WTC11 (cell line): ENCODE measurements around the gene ZNF74. TPM values are rescaled to one million over a fixed set of nuclear protein-coding genes. Genes with fewer than 3 reads are reported as not detected.

ENCODE experiments used
- ATAC-seq: fragments of 200-7000 bp; cut with Tn5 transposase; 2 replicates; pipeline ENCODE4 v1.10.0; 2021; ENCODE audit warnings: mild to moderate bottlenecking, moderate library complexity
- CTCF ChIA-PET: fragments of 300-600 bp; sonication (Branson Sonifier 250); formaldehyde crosslinking; loops from one replicate; lab custom pipeline; 2021; ENCODE audit warnings: antibody characterized with exemption; lab: Charles Lee
- POLR2A ChIA-PET: fragments of 350-600 bp; sonication (Branson Sonifier 250); formaldehyde crosslinking; loops from one replicate; lab custom pipeline; 2021; ENCODE audit warnings: antibody characterized with exemption; lab: Charles Lee
- DNase-seq: peaks from one replicate; pipeline ENCODE4 v3.0.0; 2021; ENCODE audit warnings: low spot score
- H3K27ac Mint-ChIP-seq: 2 replicates; pipeline ENCODE4 v1.8.0; 2021; ENCODE audit warnings: mixed read lengths
- H3K27me3 Mint-ChIP-seq: 2 replicates; pipeline ENCODE4 v1.8.0; 2021; ENCODE audit warnings: low read depth, mild to moderate bottlenecking, moderate library complexity, mixed read lengths
- H3K36me3 Mint-ChIP-seq: 2 replicates; pipeline ENCODE4 v1.8.0; 2021; ENCODE audit warnings: mixed read lengths
- H3K4me1 Mint-ChIP-seq: 2 replicates; pipeline ENCODE4 v1.8.0; 2022; ENCODE audit warnings: mixed read lengths
- H3K4me3 Mint-ChIP-seq: 2 replicates; pipeline ENCODE4 v1.8.0; 2021; ENCODE audit warnings: mild to moderate bottlenecking, moderate library complexity, mixed read lengths
- H3K9me3 Mint-ChIP-seq: 2 replicates; pipeline ENCODE4 v1.8.0; 2021; ENCODE audit warnings: mixed read lengths
- ATF6 ChIP-seq: sonication (generic); formaldehyde crosslinking; IDR thresholded peaks from 2 replicates; pipeline ENCODE4 v1.8.1; 2023; ENCODE audit warnings: mild to moderate bottlenecking, missing genetic modification reagents
- CBFB ChIP-seq: sonication (generic); formaldehyde crosslinking; IDR thresholded peaks from 2 replicates; pipeline ENCODE4 v1.8.1; 2022; ENCODE audit warnings: mild to moderate bottlenecking, low read depth, missing genetic modification reagents
- CTCF ChIP-seq: fragments of 200-600 bp; IDR thresholded peaks from 2 replicates; pipeline ENCODE4 v1.8.0; 2022; ENCODE audit warnings: antibody characterized with exemption
- E2F1 ChIP-seq: sonication (generic); formaldehyde crosslinking; IDR thresholded peaks from 2 replicates; pipeline ENCODE4 v1.8.0; 2022; ENCODE audit warnings: mild to moderate bottlenecking, missing genetic modification reagents
- ELF4 ChIP-seq: sonication (generic); formaldehyde crosslinking; IDR thresholded peaks from 2 replicates; pipeline ENCODE4 v1.8.1; 2022; ENCODE audit warnings: low read depth, mild to moderate bottlenecking, moderate library complexity, missing genetic modification reagents
- ETV6 ChIP-seq: sonication (generic); formaldehyde crosslinking; IDR thresholded peaks from 2 replicates; pipeline ENCODE4 v1.8.1; 2022; ENCODE audit warnings: mild to moderate bottlenecking, missing genetic modification reagents
- HMGXB4 ChIP-seq: sonication (generic); formaldehyde crosslinking; IDR thresholded peaks from 2 replicates; pipeline ENCODE4 v1.8.1; 2023; ENCODE audit warnings: mild to moderate bottlenecking, moderate library complexity, missing genetic modification reagents
- IRF1 ChIP-seq: sonication (generic); formaldehyde crosslinking; IDR thresholded peaks from 2 replicates; pipeline ENCODE4 v1.8.0; 2023; ENCODE audit warnings: missing genetic modification reagents
- NR1H2 ChIP-seq: sonication (generic); formaldehyde crosslinking; IDR thresholded peaks from 2 replicates; pipeline ENCODE4 v1.9.0; 2021; ENCODE audit warnings: mild to moderate bottlenecking, moderate library complexity, missing genetic modification reagents
- RORB ChIP-seq: fragments of 250-450 bp; sonication (Bioruptor Pico); IDR thresholded peaks from 2 replicates; pipeline ENCODE4 v1.9.0; 2021; ENCODE audit warnings: mild to moderate bottlenecking
- SOX15 ChIP-seq: fragments of 250-450 bp; sonication (Bioruptor Pico); IDR thresholded peaks from 2 replicates; pipeline ENCODE4 v1.9.0; 2021; ENCODE audit warnings: mild to moderate bottlenecking
- SP1 ChIP-seq: sonication (generic); formaldehyde crosslinking; conservative IDR thresholded peaks from 2 replicates; pipeline ENCODE4 v1.8.1; 2022; ENCODE audit warnings: missing genetic modification reagents
- TEAD4 ChIP-seq: sonication (generic); formaldehyde crosslinking; IDR thresholded peaks from 2 replicates; pipeline ENCODE4 v1.8.0; 2022; ENCODE audit warnings: mild to moderate bottlenecking, missing genetic modification reagents
- USF1 ChIP-seq: sonication (generic); formaldehyde crosslinking; IDR thresholded peaks from 2 replicates; pipeline ENCODE4 v1.8.0; 2022; ENCODE audit warnings: mild to moderate bottlenecking, missing genetic modification reagents
- USF2 ChIP-seq: sonication (generic); formaldehyde crosslinking; IDR thresholded peaks from 2 replicates; pipeline ENCODE4 v1.8.1; 2023; ENCODE audit warnings: mild to moderate bottlenecking, missing genetic modification reagents, moderate library complexity
- ZNF121 ChIP-seq: sonication (generic); formaldehyde crosslinking; IDR thresholded peaks from 2 replicates; pipeline ENCODE4 v1.8.0; 2023; ENCODE audit warnings: missing genetic modification reagents
- ZNF219 ChIP-seq: sonication (generic); formaldehyde crosslinking; IDR thresholded peaks from 2 replicates; pipeline ENCODE4 v1.8.0; 2023; ENCODE audit warnings: missing genetic modification reagents, mild to moderate bottlenecking, borderline replicate concordance
- ZNF281 ChIP-seq: sonication (generic); formaldehyde crosslinking; IDR thresholded peaks from 2 replicates; pipeline ENCODE4 v1.8.0; 2023; ENCODE audit warnings: mild to moderate bottlenecking, missing genetic modification reagents
- ZNF317 ChIP-seq: sonication (generic); formaldehyde crosslinking; IDR thresholded peaks from 2 replicates; pipeline ENCODE4 v1.8.1; 2023; ENCODE audit warnings: low read depth, mild to moderate bottlenecking, moderate library complexity, missing genetic modification reagents, borderline replicate concordance
- ZNF396 ChIP-seq: fragments of 250-450 bp; sonication (Bioruptor Pico); IDR thresholded peaks from 2 replicates; pipeline ENCODE4 v1.8.0; 2021; ENCODE audit warnings: mild to moderate bottlenecking, moderate library complexity, borderline replicate concordance
- ZNF512 ChIP-seq: sonication (generic); formaldehyde crosslinking; IDR thresholded peaks from 2 replicates; pipeline ENCODE4 v1.8.1; 2022; ENCODE audit warnings: missing genetic modification reagents, borderline replicate concordance
- total RNA-seq: library from RNA; stranded (reverse); gene quantifications from 3 replicates; pipeline ENCODE4 v1.2.3, GENCODE V29; 2021

Gene ZNF74
- total RNA-seq, 1 experiment from 2014 or later, result 62.8 TPM

GRCh38 chr22:20380486-20380885, 13.5 kb upstream of the ZNF74 start:
- CTCF ChIA-PET, result interaction anchor here (0.6 to 3.1 kb wide), 3 partner anchors 38 to 61 kb away, joined by 3 to 14 read pairs (median 3); partner anchors contain the start of gene DGCR6L
- Mint-ChIP-seq H3K36me3 (no peaks in the 10 kb centered on the region), H3K4me1 (peaks cover 15% of the 10 kb centered on the region)
- POLR2A ChIA-PET, result no interaction called here
- TF ChIP-seq ZNF281 (CRISPR knock-in tag) (no peak), CTCF (no peak), USF1 (no peak), IRF1 (CRISPR knock-in tag) (no peak), E2F1 (CRISPR knock-in tag) (no peak), ZNF121 (CRISPR knock-in tag) (no peak), TEAD4 (CRISPR knock-in tag) (no peak), ETV6 (no peak), HMGXB4 (CRISPR knock-in tag) (no peak)
- TF ChIP-seq, all 79 proteins: peak for 0
- no peak for DNase-seq
- H3K27me3 Mint-ChIP-seq, result no peaks in the 10 kb centered on the region; the same call in none of the 2 replicates
- H3K9me3 Mint-ChIP-seq, result no peaks in the 10 kb centered on the region
- H3K4me3 Mint-ChIP-seq, result no peak overlapping the region
- H3K27ac Mint-ChIP-seq, result peak overlapping the region; percentile 19; the same call in 1 of the 2 replicates
- 0 out of 2 replicates have a peak, but pooled peaks have one; percentile 41 for ATAC-seq

GRCh38 chr22:20383538-20383937, 10.4 kb upstream of the ZNF74 start:
- no peaks in the 10 kb centered on the region for H3K36me3 Mint-ChIP-seq
- H3K4me3 Mint-ChIP-seq, result no peak overlapping the region
- H3K27me3 Mint-ChIP-seq, result no peaks in the 10 kb centered on the region
- CTCF ChIA-PET, result no interaction called here
- no peak for DNase-seq
- no peaks in the 10 kb centered on the region for H3K9me3 Mint-ChIP-seq
- H3K27ac Mint-ChIP-seq, result no peak overlapping the region
- peaks cover 14% of the 10 kb centered on the region for H3K4me1 Mint-ChIP-seq
- no peak for ATAC-seq
- POLR2A ChIA-PET, result no interaction called here
- TF ChIP-seq NR1H2 (CRISPR knock-in tag), result no peak
- no peak for TF ChIP-seq ZNF317
- no peak for TF ChIP-seq ZNF219
- no peak for TF ChIP-seq USF2
- no peak for TF ChIP-seq ELF4 (CRISPR knock-in tag)
- no peak for TF ChIP-seq SP1 (CRISPR knock-in tag)
- no peak for TF ChIP-seq ZNF512 (CRISPR knock-in tag)
- TF ChIP-seq RORB (CRISPR knock-in tag), result no peak
- TF ChIP-seq ATF6 (CRISPR knock-in tag), result no peak
- no peak for TF ChIP-seq ZNF396 (CRISPR knock-in tag)
- TF ChIP-seq CBFB (CRISPR knock-in tag), result no peak
- no peak for TF ChIP-seq SOX15 (CRISPR knock-in tag)
